ENCODE data around the gene PTPRJ.

DNA sequence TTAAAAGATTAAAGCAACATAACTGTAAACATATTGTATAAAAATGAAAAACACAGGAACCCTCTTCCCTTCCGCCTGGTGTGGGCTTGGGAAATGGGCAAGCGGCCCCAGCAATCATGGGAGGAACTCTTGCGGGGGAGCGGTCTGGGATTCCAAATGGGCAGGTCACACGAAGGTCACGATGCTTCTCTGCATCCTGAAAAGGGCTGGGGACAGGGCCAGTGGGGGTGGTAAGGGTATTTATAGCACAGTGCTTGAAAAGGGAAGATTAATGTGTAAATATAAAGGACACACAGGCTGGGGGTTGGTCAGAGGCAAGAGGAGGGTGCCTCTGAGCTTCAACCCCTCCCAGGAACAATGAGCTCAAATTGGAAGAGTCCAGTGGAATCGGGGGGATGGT, 189.4 kb downstream of the PTPRJ start:
- TF ChIP-seq ELF4 (IDR thresholded peaks at IDR 0.05) (no peak), TARDBP (IDR thresholded peaks at IDR 0.05) (no peak), SP1 (IDR thresholded peaks at IDR 0.05) (no peak), L3MBTL2 (conservative IDR thresholded peaks at IDR 0.05) (no peak)

Data from HEK293T (cell line).